Ishikawa (cell line): Measurements from ENCODE around the gene BID.

Experiments used
- CEBPB ChIP-seq: IDR thresholded peaks from 2 replicates; pipeline ENCODE4 v1.6.1; 2012
- CREB1 ChIP-seq: IDR thresholded peaks from 2 replicates; pipeline ENCODE4 v1.6.1; 2012; ENCODE audit warnings: low read depth
- EGR1 ChIP-seq: IDR thresholded peaks from 2 replicates; pipeline ENCODE4 v1.6.1; 2012
- EP300 ChIP-seq: IDR thresholded peaks from 2 replicates; pipeline ENCODE4 v1.6.1; 2012; ENCODE audit warnings: borderline replicate concordance
- FOXM1 ChIP-seq: IDR thresholded peaks from 2 replicates; pipeline ENCODE4 v1.6.1; 2012; ENCODE audit warnings: low read depth, borderline replicate concordance
- NFIC ChIP-seq: IDR thresholded peaks from 2 replicates; pipeline ENCODE4 v1.6.1; 2012
- RAD21 ChIP-seq: IDR thresholded peaks from 2 replicates; pipeline ENCODE4 v1.6.1; 2012; ENCODE audit warnings: low read depth
- TAF1 ChIP-seq: IDR thresholded peaks from 2 replicates; pipeline ENCODE4 v1.6.1; 2012; ENCODE audit warnings: low read depth, mild to moderate bottlenecking
- TCF12 ChIP-seq: IDR thresholded peaks from 2 replicates; pipeline ENCODE4 v1.6.1; 2012; ENCODE audit warnings: low read depth
- TEAD4 ChIP-seq: IDR thresholded peaks from 2 replicates; pipeline ENCODE4 v1.6.1; 2012
- YY1 ChIP-seq: IDR thresholded peaks from 2 replicates; pipeline ENCODE4 v1.6.1; 2012; ENCODE audit warnings: low read depth
- ZBTB7A ChIP-seq: IDR thresholded peaks from 2 replicates; pipeline ENCODE4 v1.6.1; 2012; ENCODE audit warnings: low read depth
- TF ChIP-seq, protein P1 (sequence below): IDR thresholded peaks from 2 replicates; pipeline ENCODE4 v1.6.1; 2012; ENCODE audit warnings: low read depth, mild to moderate bottlenecking
- TF ChIP-seq, protein P2 (sequence below): IDR thresholded peaks from 2 replicates; pipeline ENCODE4 v1.6.1; 2012
- TF ChIP-seq, protein P3 (sequence below): IDR thresholded peaks from 2 replicates; pipeline ENCODE4 v1.6.1; 2012

The BID gene

DNA sequence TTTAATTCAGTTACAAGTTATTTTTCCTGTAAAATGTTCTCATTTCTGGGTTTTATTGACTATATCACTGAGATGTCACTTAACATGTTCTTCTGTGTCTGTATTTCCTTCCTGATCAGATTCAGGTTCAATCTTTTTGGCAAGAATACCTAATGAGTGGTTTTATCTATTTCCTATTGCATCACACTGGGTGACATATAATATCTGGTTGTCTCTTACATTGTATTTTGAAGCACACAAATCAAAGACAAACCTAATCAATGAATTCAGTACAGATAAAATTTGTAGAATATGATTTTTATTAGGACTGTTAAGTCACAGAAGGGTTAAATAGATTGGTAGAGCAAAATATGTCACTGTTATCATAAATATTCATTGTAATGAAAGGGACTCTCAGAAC, 75.3 kb downstream of the BID start:
- TF ChIP-seq CREB1 (no peak), NFIC (no peak), FOXM1 (no peak), TCF12 (no peak), EGR1 (no peak), CEBPB (no peak), EP300 (no peak), TAF1 (no peak), TEAD4 (no peak)
- TF ChIP-seq, protein P1, sequence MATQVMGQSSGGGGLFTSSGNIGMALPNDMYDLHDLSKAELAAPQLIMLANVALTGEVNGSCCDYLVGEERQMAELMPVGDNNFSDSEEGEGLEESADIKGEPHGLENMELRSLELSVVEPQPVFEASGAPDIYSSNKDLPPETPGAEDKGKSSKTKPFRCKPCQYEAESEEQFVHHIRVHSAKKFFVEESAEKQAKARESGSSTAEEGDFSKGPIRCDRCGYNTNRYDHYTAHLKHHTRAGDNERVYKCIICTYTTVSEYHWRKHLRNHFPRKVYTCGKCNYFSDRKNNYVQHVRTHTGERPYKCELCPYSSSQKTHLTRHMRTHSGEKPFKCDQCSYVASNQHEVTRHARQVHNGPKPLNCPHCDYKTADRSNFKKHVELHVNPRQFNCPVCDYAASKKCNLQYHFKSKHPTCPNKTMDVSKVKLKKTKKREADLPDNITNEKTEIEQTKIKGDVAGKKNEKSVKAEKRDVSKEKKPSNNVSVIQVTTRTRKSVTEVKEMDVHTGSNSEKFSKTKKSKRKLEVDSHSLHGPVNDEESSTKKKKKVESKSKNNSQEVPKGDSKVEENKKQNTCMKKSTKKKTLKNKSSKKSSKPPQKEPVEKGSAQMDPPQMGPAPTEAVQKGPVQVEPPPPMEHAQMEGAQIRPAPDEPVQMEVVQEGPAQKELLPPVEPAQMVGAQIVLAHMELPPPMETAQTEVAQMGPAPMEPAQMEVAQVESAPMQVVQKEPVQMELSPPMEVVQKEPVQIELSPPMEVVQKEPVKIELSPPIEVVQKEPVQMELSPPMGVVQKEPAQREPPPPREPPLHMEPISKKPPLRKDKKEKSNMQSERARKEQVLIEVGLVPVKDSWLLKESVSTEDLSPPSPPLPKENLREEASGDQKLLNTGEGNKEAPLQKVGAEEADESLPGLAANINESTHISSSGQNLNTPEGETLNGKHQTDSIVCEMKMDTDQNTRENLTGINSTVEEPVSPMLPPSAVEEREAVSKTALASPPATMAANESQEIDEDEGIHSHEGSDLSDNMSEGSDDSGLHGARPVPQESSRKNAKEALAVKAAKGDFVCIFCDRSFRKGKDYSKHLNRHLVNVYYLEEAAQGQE: no peak

DNA sequence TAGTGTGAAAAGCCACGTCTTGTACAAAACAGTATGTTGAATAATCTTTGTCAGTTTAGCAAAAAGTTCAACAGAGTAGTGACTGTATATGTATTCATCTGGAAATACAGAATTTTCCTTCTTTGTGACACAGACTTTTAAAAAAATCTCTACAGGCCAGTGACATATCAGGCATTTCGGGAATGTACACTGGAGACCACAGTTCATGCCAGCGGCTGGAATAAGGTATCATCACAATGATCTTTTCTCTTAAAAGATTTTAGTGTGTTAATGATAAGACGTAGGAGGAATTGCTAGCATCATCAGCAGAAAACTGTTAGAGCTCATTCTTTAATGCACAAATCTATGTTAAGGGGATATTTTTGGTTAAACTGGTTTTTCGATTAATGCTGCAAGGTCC, 78.3 kb downstream of the BID start:
- no peak for TF ChIP-seq TEAD4
- TF ChIP-seq ZBTB7A: no peak
- no peak for TF ChIP-seq EP300
- TF ChIP-seq EGR1: no peak
- TF ChIP-seq CEBPB: no peak
- no peak for TF ChIP-seq TCF12
- TF ChIP-seq NFIC: no peak
- TF ChIP-seq, protein P2, sequence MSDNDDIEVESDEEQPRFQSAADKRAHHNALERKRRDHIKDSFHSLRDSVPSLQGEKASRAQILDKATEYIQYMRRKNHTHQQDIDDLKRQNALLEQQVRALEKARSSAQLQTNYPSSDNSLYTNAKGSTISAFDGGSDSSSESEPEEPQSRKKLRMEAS: no peak
- no peak for TF ChIP-seq TAF1
- TF ChIP-seq CREB1: no peak
- no peak for TF ChIP-seq FOXM1
- TF ChIP-seq, protein P1: no peak
- no peak for TF ChIP-seq YY1
- TF ChIP-seq, protein P3, sequence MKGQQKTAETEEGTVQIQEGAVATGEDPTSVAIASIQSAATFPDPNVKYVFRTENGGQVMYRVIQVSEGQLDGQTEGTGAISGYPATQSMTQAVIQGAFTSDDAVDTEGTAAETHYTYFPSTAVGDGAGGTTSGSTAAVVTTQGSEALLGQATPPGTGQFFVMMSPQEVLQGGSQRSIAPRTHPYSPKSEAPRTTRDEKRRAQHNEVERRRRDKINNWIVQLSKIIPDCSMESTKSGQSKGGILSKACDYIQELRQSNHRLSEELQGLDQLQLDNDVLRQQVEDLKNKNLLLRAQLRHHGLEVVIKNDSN: no peak
- no peak for TF ChIP-seq RAD21

DNA sequence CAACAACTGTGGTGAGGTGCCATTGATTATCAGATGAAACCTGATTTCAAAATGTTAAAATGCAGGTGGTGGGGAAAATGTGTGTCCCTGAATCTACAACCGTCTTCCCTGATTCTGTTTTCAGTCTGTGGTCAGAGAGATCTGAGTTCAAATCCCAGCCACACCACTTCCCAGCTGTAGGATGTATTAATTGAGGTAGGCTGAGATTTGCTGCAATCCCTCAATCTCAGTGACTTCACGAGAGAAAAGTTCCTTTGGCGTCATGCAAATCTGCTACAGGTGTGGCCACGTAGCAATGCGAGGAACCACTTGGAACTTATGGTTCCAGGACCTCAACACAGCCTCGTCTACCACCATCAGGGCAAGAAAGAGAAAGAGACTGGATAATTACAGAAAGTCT, 79.5 kb downstream of the BID start:
- TF ChIP-seq FOXM1: no peak
- no peak for TF ChIP-seq EP300
- no peak for TF ChIP-seq EGR1
- TF ChIP-seq, protein P2: no peak
- no peak for TF ChIP-seq TAF1
- no peak for TF ChIP-seq RAD21

DNA sequence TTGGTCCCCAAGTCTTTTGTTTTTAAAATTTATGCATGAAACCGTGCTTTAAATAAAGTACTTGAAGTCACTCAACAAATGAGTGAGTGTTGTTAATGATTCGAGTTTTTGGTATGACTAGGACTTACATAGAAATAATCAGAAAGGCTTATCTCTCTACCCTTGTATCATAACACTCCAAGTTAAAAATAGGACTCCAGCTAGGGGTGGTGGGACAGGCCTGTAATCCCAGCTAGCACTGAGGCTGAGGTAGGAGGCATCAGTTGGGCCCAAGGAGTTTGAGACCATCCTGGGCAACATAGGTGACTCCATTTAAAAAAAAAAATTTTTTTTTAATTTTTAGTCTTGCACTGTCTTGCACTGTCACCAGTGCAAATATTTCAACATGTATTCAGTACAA, 80.1 kb downstream of the BID start:
- TF ChIP-seq YY1 (no peak), NFIC (no peak), EGR1 (no peak), FOXM1 (no peak), ZBTB7A (no peak), TEAD4 (no peak), TAF1 (no peak), EP300 (no peak)
- TF ChIP-seq, protein P1: no peak
- TF ChIP-seq, protein P2: no peak

DNA sequence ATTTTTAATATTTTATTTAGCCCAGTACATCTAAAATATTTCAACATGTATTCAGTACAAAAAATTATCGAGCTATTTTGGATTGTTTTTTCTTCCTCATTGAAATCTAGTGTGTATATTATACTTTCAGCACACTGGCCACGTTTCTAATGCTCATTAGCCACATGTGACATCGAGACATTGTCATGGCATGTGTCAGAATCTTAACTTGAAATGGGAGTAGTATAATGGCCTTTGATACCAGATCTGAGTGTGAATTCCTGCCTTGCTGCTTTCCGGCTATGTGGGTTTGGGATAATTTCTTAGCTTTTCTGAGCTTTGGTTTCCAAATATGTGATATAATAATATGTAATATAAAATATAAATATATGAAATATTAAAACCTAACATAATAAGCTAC, 81.4 kb downstream of the BID start:
- TF ChIP-seq EP300 (no peak), ZBTB7A (no peak), YY1 (no peak), CREB1 (no peak), TEAD4 (no peak), NFIC (no peak), TAF1 (no peak), RAD21 (no peak), TCF12 (no peak), EGR1 (no peak), CEBPB (no peak), FOXM1 (no peak)
- TF ChIP-seq, protein P1: no peak
- TF ChIP-seq, protein P3: no peak
- TF ChIP-seq, protein P2: no peak
